Activated CD4-positive, alpha-beta T cell treated with anti-CD3 and anti-CD28 coated beads for 48 hours (primary cell): ENCODE data around the gene PDAP1.
"Not testable (repeated sequence)": the region's sequence is repeated elsewhere in the genome, so short reads cannot be mapped to it uniquely, and the experiment has no call there.

ENCODE experiments used
- DNase-seq: peaks from one replicate; pipeline ENCODE4 v3.0.0-alpha.2; 2020

PDAP1 gene

GRCh38 chr7:99408379-99409191, at the start of gene PDAP1, which contains the start of gene BUD31:
Gene PDAP1, minus strand, starts transcription at chr7:99408597. Its CDS starts 49 bp downstream, at chr7:99408548.
Gene BUD31, plus strand, starts transcription at chr7:99408969. Its CDS starts 2,124 bp downstream, at chr7:99411093.
- DNase-seq: peak; percentile 93

- no peak for DNase-seq
Measured at GRCh38 chr7:99457650-99458493, 49.5 kb upstream of the PDAP1 start.

- no peak for DNase-seq
Measured at GRCh38 chr7:99457050-99457649, 48.8 kb upstream of the PDAP1 start.

DNA sequence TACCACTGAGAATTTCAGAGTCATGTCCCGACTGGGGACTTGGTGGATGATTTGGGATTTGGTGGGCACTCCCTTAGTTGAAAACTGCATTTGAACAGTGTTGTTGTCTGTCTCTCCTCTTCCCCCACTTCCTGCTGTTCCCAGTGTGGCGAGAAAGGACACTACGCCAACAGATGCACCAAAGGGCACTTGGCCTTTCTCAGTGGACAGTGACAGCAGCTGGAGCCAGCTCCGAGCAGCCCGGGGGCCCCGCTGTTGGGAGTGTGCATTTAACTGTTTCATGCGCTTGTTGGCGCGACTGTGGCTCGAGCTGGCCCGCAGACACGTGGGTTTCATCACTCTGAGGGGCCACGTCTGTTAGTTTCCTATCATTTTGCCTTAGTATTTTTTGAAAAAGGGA, 47.9 kb upstream of the PDAP1 start:
- no peak for DNase-seq

GRCh38 chr7:99455874-99456273, 47.5 kb upstream of the PDAP1 start:
- no peak for DNase-seq

- DNase-seq: no peak
Measured at GRCh38 chr7:99453105-99453504, 44.7 kb upstream of the PDAP1 start.

DNA sequence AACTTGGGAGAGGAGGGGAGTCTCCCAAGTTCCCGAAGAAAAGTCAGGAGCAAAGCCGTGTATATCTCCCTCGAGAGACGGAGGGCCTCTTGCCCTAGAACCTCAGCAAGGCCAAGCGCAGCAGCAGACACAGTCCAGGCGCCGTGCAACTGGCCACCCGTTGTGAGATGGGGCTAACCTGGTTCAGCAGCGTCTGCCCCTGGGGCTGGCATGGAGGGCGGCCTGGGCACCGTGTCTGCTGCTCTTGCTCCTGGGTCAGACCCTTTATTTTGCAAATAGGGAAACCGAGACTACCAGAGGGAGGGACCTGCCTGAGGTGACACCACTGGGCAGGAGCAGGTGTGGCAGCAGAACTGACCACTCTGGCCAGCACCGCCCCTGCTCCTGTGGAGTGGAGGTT, 44.1 kb upstream of the PDAP1 start:
- DNase-seq: no peak

- no peak for DNase-seq
Measured at GRCh38 chr7:99451936-99452335, 43.5 kb upstream of the PDAP1 start.

GRCh38 chr7:99449326-99449725, 40.9 kb upstream of the PDAP1 start:
- DNase-seq: no peak

GRCh38 chr7:99448855-99449254, 40.5 kb upstream of the PDAP1 start:
- DNase-seq: no peak

DNA sequence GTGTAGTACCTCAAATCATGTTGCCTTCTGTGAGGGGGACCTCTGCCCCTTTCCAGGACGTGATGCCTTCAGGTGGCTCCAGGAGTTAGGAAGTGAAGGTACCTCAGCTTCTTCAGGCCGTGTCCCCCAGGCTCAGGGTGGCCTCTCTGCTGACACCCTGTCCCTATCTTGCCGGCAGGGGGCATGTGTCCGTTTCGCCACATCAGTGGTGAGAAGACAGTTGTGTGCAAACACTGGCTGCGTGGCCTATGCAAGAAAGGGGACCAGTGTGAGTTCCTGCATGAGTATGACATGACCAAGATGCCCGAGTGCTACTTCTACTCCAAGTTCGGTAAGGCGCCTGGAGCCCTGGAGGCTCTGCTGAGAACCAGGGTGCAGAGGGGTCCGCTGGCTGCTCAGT, 39.5 kb upstream of the PDAP1 start:
- no peak for DNase-seq

DNA sequence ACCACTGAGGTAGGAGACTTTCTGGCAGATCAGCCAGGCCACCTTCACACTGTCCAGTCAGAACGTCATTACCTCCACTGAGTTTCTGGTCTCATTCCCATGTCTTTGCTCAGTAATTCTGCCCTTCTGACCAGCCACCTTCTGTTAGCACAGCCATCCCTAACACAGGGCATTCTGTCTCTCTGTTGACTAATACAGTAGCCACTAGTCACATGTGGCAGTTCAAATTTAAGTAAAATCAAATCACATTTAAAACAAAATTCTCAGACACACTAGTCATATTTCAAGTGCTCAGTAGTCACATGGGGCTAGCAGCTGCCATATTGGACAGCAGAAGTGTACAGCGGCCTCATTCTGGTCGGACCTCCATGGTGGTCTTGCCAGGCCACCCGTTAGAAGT, 37.7 kb upstream of the PDAP1 start:
- DNase-seq: no peak

- DNase-seq: no peak
Measured at GRCh38 chr7:99440195-99440594, 31.8 kb upstream of the PDAP1 start.

DNA sequence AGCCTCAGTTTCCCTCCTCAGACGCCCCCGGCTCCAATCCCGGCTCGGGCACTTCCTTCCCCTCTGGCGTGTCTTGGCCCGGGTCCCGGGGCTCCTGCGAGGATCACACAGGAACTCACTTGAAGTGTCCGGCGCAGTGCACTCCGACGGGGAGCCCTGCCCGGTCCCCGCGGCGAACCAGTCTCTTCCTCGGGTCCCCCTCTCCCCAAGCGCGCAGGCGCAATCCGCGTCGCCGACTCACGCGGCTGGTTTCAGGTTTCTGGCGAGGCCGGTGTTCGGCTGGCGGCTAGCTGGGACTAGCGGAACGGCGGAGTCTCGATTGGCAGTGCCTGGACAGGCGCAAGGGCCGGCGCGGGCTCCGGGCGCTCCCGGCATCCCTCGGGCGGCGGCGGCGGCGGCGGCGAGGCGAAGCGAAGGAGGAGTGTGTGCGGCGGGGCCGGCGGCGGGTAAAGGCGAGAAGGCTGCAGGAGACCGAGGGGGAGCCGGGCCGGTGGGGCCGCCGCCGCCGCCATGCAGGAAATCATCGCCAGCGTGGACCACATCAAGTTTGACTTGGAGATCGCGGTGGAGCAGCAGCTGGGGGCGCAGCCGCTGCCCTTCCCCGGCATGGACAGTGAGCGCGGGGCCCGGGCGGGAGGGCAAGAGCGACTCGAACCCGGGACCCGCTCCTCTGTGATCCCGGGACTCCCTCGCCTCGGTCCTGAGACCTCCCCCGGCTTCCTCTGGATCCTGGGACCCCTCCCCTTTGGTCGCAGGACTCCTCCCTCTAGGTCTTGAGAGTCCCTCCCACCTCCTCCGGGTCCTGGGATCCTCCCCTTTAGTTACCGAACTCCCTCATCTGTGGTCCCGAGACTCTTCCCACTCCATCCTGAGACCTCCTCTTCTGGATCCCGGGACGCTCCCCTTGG, 30.4 kb upstream of the PDAP1 start, which contains the start of the genes CPSF4 and PTCD1:
Gene CPSF4 (plus strand): TSS at position 371 of the 908 bp plus-strand sequence. CDS start 140 bp downstream, at position 511.
Gene PTCD1 (minus strand): TSS at position 226 of the 908 bp plus-strand sequence. CDS start 3,556 bp downstream, outside the sequence.
- peak; percentile 96 for DNase-seq

- no peak for DNase-seq
Measured at GRCh38 chr7:99437946-99438572, 29.7 kb upstream of the PDAP1 start.

DNA sequence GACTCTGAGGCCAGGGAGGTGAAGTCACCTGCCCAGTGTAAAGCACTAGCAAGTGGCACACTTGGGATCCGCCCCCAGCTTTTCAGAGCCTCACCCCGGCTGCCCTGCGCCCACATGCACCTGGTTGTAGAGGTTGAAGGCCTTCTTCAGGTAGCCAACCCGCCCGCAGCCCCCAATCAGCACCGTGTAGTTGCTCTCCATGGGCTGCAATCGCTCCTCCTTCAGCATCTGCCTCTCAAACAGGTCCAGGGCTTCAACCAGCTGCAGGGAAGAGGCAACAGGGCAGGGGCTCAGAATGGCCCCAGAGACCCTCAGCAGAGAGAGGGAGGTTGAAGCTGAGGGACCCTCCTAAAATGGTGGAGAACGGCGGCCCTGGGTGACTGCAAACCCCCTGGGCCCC, 24.8 kb upstream of the PDAP1 start:
- no peak for DNase-seq

DNA sequence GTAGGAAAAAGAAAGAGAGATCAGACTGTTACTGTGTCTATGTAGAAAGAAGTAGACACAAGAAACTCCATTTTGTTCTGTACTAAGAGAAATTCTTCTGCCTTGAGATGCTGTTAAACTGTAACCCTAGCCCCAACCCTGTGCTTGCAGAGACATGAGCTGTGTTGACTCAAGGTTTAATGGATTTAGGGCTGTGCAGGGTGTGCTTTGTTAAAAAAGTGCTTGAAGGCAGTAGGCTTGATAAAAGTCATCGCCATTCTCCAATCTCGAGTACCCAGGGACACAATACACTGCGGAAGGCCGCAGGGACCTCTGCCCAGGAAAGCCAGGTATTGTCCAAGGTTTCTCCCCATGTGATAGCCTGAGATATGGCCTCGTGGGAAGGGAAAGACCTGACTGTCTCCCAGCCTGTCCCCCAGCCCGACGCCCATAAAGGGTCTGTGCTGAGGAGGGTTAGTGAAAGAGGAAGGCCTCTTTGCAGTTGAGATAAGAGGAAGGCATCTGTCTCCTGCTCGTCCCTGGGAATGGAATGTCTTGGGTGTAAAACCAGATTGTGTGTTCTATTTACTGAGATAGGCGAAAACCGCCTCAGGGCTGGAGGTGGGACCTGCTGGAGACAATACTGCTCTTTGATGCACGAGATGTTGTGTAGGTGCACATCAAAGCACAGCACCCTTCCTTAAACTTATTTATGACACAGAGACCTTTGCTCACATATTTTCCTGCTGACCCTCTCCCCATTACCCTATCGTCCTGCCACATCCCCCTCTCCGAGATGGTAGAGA, 23.6 kb upstream of the PDAP1 start:
- DNase-seq: not testable (repeated sequence)

- no peak for DNase-seq
Measured at GRCh38 chr7:99429756-99430155, 21.4 kb upstream of the PDAP1 start.

GRCh38 chr7:99428972-99429566, 20.7 kb upstream of the PDAP1 start:
- no peak for DNase-seq
